ENCODE data around the gene POLR3K.

POLR3K gene

DNA sequence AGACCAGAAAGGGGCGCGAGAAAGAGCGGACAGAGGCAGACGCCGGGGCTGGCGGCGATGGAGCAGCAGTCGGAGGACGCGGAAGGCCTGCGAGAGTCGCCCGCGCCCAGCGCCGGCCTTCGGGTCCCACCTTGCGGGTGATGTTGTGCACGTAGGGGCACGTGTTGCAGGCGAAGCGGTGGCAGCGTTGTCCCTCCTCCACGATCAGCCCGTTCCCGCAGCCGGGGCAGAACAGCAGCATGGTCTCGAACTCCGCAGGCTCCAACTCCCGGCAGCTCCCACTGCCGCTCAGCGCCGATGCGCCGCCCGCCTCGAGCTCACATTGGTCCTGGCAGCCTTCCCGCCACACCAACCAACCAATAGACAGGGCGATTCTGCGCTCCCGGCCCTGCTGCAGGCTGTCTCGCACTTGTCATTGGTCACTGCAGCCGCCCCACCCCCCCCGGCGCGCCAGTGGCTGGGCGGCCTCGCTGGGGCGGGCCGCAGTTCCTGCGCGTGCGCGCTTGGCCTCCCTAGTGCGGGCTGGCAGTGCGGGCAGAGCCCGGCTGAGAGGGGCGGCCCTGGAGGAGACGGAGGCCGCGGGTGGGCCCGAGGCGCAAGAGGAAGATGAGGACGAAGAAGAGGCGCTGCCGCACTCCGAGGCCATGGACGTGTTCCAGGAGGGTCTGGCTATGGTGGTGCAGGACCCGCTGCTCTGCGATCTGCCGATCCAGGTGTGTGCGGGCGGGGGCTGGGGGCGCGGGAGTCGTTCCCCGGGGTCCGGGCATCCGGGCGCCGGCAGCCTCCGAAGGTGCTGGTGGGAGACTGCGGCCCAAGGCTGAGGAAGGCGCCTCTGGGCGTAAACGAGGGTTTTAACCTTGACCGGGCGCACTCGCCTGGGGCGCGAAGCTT, at the start of gene POLR3K, which contains the start of gene SNRNP25:
POLR3K (minus strand) TSS at position 263 of the 891 bp plus-strand sequence; CDS start at position 241, 22 bp downstream.
SNRNP25 (plus strand) TSS at position 483 of the 891 bp plus-strand sequence; CDS start at position 672, 189 bp downstream.
- peak; percentile 98 for DNase-seq

DNA sequence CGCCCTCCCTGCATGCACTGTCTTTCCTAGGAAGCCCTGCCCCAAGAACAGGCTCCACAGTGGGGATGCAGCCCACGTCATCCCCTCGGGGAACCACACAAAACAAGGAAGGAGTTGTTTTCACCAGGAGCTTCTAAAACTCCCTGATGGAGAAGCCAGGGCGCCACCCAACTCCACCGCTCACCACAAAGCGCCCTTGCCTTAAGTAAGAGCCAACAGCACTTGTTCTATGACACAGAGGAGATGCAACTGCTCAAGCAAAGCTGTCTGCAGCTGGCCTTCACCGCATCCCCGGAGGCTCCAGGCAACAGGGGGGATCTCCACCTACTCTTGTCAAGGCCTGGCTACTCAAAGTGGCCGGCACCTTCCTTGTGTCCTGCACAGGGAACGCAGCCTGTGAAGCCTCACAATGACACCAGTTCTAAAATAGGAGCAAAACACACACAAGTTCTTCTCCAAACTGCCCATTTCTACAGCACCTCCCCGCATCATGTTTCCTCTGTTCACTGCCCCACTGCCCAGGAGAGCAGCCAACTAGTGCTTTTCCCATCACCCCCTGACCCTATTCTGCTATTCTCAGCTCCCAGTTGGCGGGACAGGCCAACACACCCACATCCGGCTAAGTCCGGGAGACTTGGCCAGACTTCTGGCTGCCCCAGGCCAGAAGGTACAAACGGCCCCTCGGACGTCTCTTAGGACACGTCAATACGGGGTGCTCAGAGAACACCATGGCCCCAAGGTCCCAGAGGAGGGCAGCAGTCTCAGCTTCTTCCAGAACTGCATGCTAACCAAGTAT, 48.9 kb upstream of the POLR3K start:
- DNase-seq, result no peak

DNA sequence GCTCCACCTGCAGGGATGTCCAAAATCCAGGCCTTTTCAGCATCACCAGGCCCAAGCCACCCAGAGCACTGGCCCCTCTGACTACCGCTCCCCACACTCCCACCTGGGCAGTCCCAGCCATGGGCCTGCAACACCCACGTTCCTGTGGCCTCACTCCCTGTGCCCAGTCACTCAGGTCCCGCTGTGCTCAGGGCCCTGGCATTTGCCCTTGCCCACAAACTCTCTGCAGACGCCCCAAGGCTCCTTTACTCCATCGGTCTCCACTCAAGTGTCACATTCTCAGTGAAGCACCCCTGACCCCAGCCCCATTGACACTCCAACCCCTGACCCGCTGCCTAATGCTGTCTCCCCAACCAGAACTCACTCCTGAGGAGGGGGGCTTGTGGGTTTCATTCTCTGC, 48.2 kb upstream of the POLR3K start:
- DNase-seq, result no peak

DNA sequence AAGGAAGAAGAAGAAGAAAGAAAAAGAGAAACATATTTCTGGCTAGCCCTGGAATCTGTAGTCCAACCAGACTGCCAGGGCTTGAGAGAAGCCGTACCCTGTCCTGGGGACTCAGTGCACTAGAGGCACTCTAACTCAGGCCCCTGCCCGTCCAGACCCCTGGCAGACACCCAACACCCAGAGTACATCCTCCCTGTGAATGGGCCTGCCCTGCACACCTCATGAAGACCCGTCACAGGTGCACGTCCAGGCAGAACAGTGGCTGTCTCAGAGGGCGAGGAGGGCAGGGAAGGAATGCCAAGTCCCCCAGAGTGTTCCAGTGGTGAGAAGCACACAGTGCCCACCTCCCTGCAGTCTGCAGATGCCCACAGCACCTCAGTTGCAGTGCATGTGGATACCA, 47.6 kb upstream of the POLR3K start:
- DNase-seq, result no peak

DNA sequence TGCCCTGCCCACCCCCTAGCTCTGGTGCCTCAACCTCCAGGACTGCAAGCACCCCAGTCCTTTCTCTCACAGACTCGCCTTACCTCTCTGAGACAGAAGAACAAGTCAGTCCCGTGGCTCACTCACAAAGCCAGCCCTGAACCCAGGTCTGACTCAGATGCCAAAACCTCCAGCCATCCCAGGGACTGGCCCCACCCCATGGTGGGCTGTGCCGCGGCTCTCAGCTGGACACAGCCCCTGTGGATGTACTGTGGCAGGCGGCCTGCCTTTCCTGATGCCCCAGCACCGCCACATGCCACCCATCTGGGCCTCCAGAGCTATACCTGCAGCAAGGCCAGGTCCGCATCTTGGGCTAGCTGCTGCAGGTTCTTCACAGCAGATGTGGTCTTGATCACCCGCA, 44.4 kb upstream of the POLR3K start:
- DNase-seq, result no peak

DNA sequence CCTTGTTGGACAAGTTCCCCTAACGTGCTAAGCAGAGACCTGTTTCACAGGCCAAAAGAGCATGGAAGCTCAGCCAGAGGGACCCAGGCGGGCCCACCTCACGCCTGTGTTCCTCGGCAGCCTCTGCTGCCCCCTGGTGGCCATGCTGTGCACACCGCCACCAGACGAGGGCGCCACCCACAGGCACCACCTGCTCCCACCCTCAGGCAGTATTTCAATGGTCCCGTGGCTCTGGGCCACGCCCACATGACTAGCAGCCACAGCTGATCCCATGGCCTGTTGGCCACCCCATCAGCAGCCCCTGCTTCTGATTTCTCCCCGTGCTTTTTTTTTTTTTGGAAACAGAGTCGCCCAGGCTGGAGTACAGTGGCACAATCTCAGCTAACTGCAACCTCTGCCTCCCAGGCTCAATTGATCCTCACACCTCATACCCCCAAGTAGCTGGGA, 43.5 kb upstream of the POLR3K start:
- peak; percentile 91 for DNase-seq

DNA sequence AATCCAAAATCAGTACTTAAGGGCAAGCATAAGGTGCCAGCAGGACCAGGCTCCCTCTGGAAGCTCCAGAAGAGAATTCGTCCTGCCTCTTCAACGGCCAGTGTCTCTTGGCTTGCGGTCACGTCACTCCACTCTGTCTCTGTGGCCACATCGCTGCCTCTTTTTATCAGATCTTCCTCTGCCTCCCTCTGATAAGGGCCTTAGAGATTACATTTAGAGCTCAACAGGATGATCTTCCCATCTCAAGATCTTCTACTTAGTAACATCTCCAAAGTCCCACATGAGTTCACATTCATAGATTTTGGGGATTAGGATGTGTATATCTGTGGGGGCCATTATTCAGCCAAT, 41.5 kb upstream of the POLR3K start:
- no peak for DNase-seq

DNA sequence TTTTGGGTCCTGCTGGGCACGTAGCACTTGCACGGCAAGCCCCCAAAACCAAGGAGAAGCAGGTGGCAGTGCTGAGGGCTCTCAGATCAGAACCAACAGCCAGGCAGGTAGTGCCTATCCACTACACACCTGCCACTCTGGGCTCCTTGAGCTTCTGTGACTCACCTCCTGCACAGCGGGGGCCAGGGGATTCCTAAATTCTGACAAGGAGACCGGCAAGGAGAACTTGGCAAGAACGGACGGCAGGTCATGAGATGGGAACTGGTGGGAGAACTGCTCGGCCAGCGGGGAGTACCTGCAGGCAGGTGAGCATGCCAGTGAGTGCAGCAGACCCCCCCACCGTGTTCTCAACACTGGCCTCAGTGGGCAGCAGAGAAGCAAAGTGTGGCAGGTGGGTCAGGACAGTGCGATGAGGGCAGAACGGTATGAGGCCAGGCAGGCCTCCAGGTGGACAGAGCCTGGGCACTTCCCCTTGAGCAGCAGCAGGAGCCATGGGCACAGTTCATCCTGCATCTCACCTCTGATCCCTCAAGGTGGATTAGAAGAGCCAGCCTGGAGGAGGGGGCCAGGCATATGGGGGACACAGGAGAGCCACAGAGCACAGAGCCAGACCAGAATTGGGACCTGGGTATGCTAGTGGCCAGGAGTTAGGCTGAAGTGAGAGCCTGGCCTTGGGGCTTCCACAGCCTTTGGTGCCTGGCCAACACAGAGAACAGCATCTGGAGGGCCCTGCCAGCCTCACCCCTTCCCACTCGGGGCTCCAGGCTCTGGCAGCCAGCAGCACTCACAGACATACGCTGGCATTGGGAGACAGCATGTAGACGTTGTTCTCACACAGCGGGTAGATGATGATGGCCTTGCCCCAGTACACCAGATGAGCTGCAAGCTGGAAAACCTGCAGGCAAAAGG, 39.3 kb upstream of the POLR3K start:
- DNase-seq, result no peak

DNA sequence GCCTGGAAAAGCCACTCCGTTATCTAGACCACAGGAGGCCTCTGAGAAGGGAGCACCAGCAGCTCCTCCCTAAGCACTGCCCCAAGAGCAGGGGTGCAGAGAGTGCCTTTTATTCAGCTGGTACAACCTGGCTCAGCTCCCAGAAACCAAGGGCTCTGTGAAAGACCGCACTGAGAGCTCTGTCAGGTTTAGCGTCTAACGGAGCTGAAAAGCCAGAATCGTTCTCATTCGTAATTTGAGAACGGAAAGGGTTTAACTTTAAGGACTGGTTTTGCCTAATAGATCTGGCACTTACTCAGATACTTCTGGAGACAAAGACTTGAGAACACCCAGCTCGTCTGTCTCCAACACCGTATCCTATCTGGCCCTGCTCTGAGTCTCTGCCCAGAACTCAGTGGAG, 38.1 kb upstream of the POLR3K start:
- no peak for DNase-seq

DNA sequence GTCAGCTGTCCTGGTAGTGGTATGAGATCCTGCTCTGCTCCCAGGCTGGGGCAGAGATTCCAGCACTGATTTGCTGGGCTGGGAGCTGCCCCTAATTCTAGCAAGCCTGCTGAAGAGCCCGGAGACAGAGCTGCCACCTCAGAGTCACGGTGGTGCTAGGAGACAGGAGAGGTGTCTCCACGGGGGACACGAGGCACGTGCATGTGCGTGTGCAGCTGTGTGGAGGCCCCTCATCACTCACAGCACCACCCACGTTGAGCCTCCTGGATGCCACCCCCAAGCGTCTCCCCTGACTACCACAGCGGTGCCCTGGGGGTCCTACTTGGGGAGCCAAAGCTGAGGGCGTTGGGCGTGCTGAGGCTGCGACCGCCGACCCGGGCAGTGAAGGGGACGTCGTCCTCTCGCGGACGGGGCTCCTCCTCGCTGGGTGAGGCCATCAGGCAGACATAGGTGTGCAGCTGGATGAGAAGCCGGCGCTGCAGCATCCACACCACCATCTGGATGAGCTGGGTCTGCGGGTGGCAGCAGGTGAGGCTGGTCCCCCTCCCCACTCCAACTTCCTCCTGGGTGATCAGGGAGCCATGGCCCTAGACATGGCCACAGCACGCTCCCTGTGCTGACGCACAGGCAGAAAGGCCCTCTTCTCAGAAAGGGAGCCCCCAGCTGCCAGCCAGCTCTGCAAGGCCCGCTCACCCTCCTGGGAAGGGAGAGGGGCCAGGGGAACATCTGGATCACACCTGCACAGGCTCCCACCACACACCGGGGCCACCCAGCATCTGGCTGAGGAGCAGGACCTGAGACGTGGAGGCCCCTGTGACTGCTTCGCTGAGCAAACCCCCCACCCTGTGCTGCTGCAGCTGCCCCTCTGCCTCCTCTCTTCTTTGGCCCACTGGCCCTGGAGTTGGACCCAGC, 36.2 kb upstream of the POLR3K start:
- no peak for DNase-seq

DNA sequence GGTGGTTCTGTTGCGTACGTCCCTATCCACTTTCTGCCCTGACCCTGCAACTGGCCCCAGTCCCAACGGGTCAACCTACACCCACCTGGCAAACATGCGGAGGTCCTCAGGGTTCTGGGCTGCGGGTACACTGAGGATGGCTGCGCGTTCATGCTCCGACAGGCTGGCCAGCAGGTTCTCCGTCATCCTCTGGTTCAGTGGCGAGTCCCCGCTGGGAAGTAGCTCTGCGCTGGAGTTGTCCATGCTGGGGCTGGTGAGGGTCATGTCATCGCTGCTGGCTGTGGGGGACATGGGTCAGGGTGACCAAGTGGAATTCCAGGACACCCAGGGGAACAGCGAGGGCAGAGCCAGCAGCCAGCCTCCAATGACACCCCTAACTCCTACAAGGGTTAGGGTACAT, 35.2 kb upstream of the POLR3K start:
- no peak for DNase-seq

DNA sequence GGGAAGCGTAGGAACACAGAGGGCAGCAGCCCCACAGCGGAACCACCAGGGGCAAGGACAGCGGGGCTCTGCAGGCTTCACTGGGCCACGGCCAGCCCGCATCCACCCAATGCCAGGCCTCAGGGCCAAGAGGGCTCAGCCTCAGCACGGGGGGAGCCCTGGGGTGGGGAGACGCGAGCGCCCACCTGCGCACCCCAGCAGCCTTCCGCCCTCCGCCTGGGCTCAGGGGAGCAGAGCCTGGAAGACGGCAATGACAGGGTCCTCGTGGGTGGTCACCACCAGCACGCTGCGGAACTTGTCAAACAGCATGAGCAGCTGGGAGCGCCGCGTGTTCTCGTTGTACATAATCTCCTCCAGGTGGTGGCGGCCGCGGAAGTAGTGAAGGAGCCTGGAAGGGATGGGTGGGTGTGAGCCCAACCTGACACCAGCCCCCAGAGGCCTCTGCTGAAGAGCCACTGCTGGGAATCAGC, 33.1 kb upstream of the POLR3K start:
- DNase-seq, result no peak

DNA sequence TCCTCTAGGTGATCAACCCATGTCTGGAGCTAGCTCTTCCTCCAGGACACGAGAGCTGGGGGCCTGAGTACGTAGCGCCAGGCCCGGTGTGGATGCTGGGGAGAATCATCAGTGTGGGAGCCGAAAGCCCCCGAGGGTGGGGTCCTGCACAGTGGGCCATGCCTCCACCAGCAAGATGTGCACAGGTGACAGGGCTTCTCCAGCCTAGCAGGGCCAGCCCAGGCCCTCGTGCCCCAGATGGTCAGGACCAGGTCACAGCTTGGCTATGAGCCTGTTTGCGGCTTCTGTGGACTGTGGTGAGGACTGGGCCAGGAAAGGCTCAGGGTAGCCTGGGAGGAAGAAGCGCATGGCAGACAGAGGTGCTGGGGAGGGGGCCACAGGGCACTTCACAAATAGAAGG, 32.5 kb upstream of the POLR3K start:
- no peak for DNase-seq

DNA sequence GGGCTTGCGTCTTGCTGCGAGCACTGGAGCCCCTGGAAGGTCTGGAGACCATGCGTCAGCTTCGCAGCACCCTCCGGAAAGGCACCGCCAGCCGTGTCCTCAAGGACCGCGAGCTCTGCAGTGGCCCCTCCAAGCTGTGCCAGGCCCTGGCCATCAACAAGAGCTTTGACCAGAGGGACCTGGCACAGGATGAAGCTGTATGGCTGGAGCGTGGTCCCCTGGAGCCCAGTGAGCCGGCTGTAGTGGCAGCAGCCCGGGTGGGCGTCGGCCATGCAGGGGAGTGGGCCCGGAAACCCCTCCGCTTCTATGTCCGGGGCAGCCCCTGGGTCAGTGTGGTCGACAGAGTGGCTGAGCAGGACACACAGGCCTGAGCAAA, 32.0 kb upstream of the POLR3K start:
- no peak for DNase-seq

DNA sequence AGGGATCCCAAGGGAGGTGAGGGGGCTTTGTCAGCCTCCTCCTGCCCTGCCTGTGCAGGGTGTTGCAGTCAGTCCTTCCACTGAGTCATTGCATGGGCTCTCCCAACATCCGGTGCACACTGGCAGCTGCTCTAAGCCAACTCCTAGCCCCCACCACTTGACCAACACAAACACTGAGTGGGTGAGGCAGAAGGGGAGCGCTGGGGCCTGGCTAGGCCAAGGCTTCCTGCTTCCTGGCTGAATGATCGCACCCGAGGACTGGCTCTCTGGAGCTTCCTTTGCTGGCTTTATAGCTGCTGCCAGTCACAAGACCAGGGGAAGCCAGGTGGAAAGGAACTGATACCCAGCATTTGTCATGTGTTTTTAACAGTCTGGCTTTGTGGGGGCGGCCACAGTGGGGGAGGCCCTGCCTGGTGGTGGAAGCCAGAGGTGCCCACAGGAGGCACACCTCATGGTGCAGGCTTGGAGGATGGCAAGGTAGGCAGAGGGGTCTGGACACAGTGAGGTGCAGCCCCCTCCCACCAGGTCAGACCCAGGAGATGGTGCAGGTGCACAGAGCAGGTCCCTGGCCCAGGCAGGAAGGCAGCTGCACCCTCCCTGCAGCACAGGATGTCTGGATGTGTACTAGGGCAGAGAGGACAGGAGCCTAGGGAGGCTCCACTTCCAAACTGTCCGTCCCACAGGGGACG, 31.5 kb upstream of the POLR3K start:
- DNase-seq, result peak; percentile 42

DNA sequence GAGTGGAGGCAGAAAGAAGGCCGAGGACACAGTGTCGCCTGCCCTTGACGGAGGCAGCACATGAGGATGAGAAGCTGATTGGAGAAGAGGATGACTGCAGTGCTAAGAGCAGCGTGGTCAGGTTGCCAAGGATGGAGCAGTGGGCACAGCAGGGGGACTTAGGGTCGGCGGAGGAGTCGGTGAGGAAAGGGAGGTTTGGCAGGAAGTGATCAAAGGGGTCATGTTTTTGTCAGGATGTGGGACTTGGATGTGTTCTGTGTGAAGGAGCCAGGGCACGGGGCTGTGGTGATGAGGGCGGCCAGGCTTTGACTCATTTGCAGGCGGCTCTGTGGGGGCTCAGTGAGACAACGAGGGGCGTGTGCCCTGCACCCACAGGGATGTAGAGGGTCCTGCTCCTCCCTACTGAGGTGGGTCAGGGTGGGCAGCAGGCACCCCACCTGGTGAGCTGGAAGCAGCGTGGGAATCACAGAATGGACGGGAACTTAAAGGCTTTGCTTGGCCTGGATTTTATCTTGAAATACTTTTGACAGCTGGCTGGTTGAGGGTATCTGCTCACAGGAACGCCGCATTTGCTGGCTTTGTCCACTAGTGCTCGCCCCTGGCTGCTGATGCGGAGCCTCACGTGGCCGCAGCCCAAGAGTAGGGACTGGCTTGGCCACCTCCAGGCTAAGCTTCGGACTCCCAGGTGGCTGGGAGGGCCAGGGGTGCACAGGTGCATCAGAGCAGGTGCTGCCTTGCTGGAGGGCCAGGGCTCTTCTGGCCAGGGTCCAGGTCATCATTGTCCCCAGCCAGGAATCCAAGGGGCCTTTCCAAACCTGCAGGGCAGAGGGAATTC, 30.6 kb upstream of the POLR3K start:
- DNase-seq, result peak; percentile 20

DNA sequence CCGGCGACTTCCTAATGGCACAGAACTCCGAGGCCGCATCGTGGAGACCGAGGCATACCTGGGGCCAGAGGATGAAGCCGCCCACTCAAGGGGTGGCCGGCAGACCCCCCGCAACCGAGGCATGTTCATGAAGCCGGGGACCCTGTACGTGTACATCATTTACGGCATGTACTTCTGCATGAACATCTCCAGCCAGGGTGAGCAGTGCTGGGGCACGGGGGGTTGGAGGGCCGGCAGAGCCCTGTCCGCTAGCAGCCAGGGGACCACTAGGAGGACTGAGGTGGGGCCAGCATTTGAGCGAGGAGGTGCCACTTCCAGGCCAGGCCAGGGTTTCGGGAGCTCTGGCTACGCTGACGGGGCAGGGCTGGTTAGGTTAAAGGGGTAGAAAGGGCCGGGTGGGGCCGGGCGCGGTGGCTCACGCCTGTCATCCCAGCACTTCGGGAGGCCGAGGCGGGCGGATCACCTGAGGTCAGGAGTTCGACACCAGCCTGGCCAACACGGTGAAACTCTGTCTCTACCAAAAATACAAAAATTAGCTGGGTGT, 29.7 kb upstream of the POLR3K start:
- DNase-seq, result no peak

DNA sequence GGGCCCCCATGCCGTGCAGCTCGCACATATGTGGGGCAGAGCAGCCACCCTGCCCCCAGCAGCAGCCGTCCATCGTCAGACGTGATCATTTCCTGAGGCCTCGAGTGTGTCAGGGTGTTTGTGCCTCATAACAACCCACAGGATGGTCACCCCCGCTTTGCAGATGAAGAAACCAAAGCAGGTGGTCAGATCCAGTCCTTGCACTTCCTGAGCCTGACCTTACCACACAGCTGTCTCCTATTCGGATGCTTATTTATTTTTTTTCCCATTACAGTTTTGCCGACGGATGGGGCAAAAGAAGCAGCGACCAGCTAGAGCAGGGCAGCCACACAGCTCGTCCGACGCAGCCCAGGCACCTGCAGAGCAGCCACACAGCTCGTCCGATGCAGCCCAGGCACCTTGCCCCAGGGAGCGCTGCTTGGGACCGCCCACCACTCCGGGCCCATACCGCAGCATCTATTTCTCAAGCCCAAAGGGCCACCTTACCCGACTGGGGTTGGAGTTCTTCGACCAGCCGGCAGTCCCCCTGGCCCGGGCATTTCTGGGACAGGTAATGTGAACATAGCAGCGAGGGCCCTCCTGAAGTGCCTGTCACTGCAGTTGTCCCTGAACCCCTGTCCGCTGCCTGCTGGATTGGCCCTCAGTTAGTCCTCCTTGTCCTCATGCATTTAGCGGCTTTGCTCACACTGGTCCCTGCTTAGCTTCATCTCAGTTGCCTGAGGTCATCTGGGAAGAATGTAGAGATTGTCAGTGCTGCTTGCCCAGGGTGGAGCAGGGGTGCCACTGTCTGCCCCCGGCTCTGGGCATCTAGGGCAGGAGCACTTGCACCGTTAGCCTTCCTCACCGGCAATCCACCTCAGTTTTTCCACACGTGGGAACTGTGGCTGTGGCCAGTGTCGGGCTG, 26.0 kb upstream of the POLR3K start:
- no peak for DNase-seq
